ENCODE data around the gene PRKCZ.

Gene PRKCZ

DNA sequence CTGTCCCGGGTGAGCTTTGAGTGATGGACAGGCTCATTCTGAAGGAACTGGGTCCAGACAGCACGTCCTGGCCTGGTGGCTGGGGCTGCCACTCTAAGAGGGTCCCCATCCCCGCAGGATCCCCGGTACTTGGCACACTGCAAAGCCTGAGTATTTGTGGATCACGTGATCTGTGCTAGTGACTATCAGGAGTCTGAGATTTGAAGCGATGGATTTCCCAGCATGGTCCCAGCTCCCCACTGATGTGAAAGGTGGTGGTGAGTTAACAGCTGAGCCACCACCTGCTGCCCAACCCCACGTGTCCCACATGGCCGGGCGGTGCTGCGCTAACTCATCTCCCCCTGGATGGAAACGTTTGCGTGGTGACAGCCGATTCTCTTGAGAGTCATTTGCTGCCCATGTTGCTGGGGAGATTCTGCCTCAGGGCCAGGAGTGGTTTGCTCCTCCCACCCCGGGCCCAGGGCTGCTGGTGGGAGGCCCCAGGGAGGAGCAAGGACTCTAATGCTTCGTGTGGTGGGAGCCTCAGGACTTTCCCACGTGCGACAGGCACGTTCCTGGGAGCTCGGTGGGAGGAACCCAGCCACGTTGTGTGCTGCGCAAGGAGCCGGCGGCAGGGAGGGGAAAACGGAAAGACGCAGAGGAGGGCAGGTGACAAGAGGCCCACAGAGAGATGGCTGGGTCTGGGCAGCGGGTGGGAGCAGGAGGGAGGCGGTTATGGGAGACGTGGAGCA lies 129.2 kb downstream of the PRKCZ start:
- no peak for DNase-seq (ENCODE audit: low spot score)

- DNase-seq (ENCODE audit: low spot score): no peak
Measured at GRCh38 chr1:2180297-2181245, 130.4 kb downstream of the PRKCZ start.

DNA sequence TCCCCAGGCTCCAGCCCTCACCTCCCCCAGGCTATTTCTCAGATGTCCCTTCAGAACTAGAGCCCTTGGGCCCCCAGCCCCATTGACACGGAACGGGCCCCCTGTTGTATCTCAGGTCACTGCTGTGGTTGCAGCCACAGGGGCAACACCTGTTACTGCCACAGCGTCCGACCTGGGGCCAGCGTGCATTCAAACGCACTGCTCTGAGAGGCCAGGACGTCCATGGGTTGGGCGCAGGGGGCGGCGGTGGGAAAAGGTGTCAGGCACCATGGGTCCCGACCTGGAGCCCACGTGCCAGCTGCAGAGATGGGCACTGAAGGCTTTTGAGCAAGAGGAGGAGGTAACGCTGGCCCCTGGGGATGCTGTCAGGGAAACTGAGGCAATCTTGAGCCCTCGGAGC lies 131.1 kb downstream of the PRKCZ start:
- no peak for DNase-seq (ENCODE audit: low spot score)

- DNase-seq (ENCODE audit: low spot score): no peak
Measured at GRCh38 chr1:2181752-2182151, 131.5 kb downstream of the PRKCZ start.

- no peak for DNase-seq (ENCODE audit: low spot score)
Measured at GRCh38 chr1:2182376-2182775, 132.2 kb downstream of the PRKCZ start.

- no peak for DNase-seq (ENCODE audit: low spot score)
Measured at GRCh38 chr1:2183937-2184334, 133.7 kb downstream of the PRKCZ start.

GRCh38 chr1:2184531-2184930 lies 134.3 kb downstream of the PRKCZ start:
- no peak for DNase-seq (ENCODE audit: low spot score)

DNA sequence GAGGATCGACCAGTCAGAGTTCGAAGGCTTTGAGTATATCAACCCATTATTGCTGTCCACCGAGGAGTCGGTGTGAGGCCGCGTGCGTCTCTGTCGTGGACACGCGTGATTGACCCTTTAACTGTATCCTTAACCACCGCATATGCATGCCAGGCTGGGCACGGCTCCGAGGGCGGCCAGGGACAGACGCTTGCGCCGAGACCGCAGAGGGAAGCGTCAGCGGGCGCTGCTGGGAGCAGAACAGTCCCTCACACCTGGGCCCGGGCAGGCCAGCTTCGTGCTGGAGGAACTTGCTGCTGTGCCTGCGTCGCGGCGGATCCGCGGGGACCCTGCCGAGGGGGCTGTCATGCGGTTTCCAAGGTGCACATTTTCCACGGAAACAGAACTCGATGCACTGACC lies 134.7 kb downstream of the PRKCZ start:
- DNase-seq (ENCODE audit: low spot score): no peak

- DNase-seq (ENCODE audit: low spot score): no peak
Measured at GRCh38 chr1:2185880-2186855, 136.0 kb downstream of the PRKCZ start.

DNA sequence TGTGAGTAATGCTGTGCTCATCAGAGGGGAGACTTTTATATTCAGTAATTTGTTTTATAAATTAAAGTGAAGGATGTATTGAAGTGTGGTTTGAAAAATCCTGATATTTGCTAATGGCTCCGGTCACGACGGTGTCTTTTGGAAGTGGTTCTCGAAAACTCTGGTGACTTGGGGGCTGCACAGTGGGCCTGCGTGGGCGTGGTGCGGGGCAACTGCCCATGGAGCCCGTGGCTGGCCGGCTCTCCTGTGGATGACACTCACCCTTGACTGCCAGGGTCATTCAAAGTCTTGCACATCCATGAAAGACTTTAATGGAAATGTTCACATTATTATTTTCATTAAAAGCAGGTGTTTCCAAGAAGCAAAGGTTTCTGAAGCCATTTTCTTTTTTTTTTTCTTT lies 136.7 kb downstream of the PRKCZ start:
- no peak for DNase-seq (ENCODE audit: low spot score)

GRCh38 chr1:2187619-2188018 lies 137.4 kb downstream of the PRKCZ start:
- DNase-seq (ENCODE audit: low spot score): no peak

GRCh38 chr1:2188336-2188735 lies 138.1 kb downstream of the PRKCZ start:
- no peak for DNase-seq (ENCODE audit: low spot score)

DNA sequence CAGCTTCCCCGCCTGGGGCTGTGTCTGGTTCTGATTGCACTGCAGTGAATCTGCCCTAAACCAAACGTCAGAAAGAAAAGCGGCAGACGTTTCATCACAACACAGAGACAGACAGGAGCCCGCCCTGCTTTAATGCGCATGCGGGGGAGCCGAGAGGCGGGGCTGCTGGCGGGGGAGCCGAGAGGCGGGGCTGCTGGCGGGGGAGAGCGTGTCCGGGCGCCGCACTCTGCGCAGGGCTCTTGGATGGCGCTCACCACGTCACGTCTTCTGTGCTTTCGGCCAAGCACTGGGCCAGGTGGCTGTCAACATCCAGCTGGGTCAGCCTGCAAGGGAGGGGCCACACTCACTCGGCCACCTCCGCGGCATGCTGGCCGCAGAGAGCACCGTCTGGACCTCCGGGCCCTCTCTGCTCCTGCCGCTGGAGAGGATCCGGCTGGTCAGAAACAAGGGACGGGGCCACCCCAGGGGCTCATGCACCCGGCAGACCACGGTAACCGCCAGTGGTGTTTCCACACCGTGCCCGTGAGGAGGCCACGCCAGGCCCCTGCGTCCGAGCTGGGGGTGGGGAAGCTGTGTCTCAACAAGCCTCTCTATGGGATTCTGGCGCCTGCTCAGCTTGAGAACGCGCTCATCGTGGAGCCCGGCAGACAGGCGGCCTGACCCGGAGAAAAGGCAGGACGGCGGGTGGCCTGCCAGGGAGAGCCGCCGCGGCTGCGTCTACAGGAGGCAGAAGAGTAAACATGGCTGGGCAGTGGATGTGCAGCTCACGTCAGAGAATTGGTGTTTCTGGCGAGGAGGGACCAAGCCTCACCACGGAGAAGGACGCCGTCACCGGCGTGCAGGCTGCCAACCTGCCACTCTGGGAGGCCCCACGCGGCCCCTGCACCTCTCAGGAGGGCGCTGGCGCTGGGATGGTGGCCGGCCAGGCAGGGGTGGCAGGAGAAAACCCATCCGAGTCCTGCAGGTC lies 139.5 kb downstream of the PRKCZ start:
- peak; percentile 96 for DNase-seq (ENCODE audit: low spot score)

- DNase-seq (ENCODE audit: low spot score): no peak
Measured at GRCh38 chr1:2190491-2190976, 140.3 kb downstream of the PRKCZ start.

- no peak for DNase-seq (ENCODE audit: low spot score)
Measured at GRCh38 chr1:2192031-2192995, 142.1 kb downstream of the PRKCZ start.

DNA sequence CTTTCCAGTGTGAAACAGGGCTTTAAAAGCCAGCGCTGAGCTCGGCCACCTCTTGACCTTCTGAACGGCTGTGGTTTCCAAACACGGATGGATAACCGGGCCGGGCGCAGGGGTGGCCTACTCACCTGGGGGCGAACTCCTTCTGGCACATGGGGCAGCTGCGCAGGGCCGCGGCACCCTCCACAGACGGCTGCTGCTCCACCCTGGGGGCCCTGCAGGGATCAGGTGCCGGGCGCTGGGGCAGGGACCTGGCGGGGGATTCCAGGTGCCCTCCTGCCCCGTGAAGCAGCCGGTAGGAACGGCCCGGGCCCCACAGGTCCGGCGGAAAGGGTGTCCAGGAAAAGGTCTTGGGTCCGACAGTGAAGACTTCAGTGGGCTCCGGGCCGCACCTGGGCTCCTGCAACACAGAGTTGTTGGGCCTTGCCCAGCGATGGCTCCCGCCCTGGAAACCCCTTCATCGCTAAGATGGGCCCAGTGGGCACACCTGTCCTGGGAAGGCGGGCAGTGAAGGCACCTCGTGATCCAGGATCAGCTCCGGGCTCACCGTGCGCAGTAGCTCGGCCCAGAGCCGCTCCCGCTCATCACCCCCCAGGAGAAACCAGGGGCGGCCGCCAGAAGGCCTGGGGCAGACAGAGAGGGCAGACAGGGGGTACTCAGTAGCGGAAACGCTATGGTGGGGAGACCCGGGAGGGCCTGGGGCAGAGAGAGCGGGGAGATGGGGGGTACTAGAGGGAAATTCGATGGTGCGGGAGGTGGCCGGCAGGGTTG lies 143.5 kb downstream of the PRKCZ start:
- no peak for DNase-seq (ENCODE audit: low spot score)

DNA sequence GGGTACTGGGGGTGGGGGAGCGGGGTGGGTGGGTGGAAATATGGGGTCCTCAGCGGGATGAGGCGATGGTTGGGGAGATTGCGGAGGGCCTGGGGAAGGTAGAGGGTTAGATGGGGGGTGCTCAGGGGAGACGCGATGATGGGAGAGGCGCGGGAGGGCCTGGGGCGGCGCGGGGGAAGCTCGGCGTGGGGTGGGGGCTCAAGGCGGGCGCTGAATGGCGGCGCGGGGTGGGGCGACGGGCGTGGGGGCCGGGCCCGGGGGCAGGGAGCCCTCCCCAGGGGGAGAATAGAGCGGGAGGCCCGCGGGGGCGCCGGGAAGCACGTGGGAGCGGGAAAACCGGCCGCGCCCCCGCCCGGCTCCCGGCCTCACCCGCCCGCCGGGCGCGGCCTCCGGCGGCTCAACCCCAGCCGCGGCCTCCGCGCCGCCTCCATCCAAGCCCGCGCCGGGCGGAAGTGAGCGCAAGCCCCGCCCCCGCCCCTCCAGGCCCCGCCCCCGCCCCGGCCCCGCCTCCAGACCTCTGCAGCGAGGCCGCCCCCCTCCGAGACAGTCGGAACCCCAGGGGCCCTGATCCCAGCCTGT lies 144.2 kb downstream of the PRKCZ start, which contains the start of gene FAAP20:
Gene FAAP20, minus strand, starts transcription at position 454 of the 579 bp plus-strand sequence. Its CDS starts 23 bp downstream, at position 431.
- DNase-seq (ENCODE audit: low spot score): peak; percentile 86

Data from AG20443 (cell line).